HG03571 (cell line): ENCODE measurements around the gene SCYL3.
"Not testable (repeated sequence)": the region's sequence is repeated elsewhere in the genome, so short reads cannot be mapped to it uniquely, and the experiment has no call there.

Experiments used
- ATAC-seq: cut with Tn5 transposase; IDR thresholded peaks from one replicate; pipeline ENCODE4 v1.9.1; 2021; ENCODE audit not compliant: unreplicated experiment

SCYL3 gene

GRCh38 chr1:169829671-169830070 lies 64.0 kb downstream of the SCYL3 start:
- no peak for ATAC-seq

DNA sequence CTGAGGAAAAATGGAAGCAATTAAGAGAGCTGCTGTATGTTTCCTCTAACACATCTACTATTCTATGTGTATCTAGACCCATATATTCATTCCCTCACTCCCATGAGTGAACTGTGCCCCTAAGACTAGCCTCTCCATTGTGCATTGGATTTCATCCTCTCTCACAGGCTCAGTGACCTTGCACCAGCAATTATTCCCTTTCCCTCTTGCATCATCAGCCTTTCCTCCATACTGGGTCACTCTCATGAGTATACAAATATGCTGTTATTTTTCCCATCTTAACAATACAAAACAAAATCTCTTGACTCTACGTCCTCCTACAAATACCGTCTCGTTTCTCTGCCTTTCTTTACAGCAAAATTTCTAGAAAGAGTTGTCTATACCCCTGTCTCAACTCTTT lies 69.5 kb downstream of the SCYL3 start:
- ATAC-seq, result no peak

- ATAC-seq, result no peak
These were observed 72.2 kb downstream of the SCYL3 start for GRCh38 chr1:169821500-169821899.

GRCh38 chr1:169816617-169817016 lies 77.1 kb downstream of the SCYL3 start:
- ATAC-seq, result no peak

- ATAC-seq, result no peak
These were observed 79.4 kb downstream of the SCYL3 start for GRCh38 chr1:169814265-169814664.

DNA sequence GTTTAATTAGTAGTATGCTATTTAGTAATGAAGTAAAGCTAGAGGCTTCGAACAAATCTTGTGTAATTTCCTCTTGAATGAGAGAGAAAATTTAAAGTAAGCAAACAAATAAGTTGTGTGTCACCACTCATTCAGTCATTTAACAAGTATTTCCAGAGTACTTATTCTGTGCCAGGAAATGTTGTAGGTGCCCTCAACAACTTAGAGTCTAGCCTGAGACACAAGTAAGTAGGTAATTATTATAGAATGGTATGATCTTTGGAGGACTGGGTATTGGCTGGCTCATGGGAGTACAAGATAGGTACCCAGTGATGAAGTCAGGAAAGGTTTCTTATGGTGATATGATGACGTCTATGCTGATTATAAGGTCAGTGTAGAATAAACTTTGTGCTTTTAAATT lies 81.6 kb downstream of the SCYL3 start:
- ATAC-seq, result no peak

DNA sequence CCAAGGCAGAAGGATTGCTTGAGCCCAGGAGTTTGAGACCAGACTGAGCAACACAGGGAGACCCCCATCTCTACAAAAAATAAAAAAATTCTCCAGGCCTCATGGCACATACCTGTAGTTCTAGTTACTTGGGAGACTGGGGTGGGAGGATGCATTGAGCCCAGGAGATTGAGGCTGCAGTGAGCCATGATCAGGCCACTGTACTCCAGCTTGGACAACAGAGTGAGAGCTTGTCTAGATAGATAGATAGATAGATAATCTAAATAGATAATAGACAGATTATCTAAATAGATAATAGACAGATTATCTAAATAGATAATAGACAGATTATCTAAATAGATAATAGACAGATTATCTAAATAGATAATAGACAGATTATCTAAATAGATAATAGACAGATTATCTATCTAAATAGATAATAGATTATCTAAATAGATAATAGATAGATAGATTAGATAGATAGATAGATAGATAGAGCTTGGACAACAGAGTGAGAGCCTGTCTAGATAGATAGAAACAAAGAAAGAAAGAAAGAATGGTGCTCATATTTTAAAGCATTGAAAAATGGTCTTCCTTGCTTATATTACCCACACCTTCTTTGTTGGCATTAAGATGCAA lies 82.2 kb downstream of the SCYL3 start:
- not testable (repeated sequence) for ATAC-seq

DNA sequence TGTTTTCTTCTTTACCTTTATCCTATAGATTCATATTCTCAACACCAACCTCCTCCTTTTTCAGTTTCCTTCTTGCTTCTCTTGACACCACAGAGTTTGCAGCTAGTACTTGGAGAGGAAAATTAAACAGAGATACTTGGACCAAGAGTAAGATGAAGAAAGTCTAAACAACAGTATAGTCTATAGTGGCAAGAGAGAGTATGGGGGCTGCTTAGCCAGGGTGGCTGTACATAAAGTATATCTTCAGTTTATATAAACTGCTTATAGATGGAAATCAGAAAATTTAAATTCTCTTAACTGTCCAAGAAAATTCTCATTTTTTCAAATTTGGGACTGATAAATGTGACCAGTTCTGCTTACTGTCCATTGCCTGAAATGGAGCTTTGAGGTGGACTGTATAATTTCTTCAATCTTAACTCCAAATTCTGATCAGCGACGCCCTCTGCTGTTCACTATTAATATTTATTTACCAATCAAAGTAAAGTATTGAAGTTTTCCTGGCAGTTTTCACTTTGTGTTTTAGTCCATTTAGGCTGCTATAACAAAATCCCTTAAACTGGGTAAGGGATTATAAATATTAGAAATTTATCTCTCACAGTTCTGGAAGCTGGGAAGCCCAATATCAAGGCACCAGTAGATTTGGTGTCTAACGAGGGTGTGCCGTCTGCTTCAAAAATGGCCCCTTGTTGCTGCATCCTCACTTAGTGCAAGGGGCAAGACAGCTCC lies 84.2 kb downstream of the SCYL3 start:
- no peak for ATAC-seq

GRCh38 chr1:169804941-169805340 lies 88.8 kb downstream of the SCYL3 start:
- no peak for ATAC-seq

GRCh38 chr1:169802888-169803287 lies 90.8 kb downstream of the SCYL3 start:
- no peak for ATAC-seq
